ENCODE measurements around the gene ZNF503.

DNA sequence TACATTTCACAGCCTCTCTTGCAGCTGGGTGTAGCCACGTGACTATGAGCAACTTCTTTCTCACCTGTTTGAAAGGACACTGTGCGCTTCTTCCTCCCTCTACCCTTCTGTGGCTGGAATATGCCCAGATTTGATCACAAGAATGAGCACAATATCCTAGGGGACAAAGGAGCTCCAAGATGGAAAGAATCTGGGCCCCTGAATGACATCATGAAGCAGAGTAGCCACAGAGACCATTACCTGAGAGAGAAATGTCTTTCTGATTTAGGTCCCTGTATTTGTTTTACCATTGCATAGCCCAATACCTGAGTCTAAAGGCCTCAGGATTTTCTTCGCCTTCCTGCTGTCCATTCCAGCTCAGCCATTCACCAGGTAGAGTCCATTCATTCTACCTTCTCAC lies 15.4 kb downstream of the ZNF503 start:
- TF ChIP-seq HDAC6 (IDR thresholded peaks at IDR 0.05; ENCODE audit: low read depth, low read length): no peak
- TF ChIP-seq TCF12 (IDR thresholded peaks at IDR 0.05; ENCODE audit: low read depth, low read length): no peak
- no peak for TF ChIP-seq CTCF (IDR thresholded peaks at IDR 0.05; ENCODE audit: control extremely low read depth in 1 of 3, insufficient read depth in 1 of 3, low read depth in 1 of 3, low read length in 3 of 3)
- TF ChIP-seq SUZ12 (IDR thresholded peaks at IDR 0.05; ENCODE audit: low read length): no peak
- no peak for TF ChIP-seq CREB1 (IDR thresholded peaks at IDR 0.05)
- TF ChIP-seq MAFK (IDR thresholded peaks at IDR 0.05; ENCODE audit: low read depth, low read length): no peak
- no peak for TF ChIP-seq HDAC2 (IDR thresholded peaks at IDR 0.05; ENCODE audit: borderline replicate concordance in 1 of 2, low read depth in 2 of 2, low read length in 2 of 2)
- TF ChIP-seq SRF (IDR thresholded peaks at IDR 0.05; ENCODE audit: low read depth, low read length): no peak
- no peak for TF ChIP-seq EGR1 (IDR thresholded peaks at IDR 0.05; ENCODE audit: borderline replicate concordance, low read depth, low read length)
